ENCODE measurements around the gene RPL36.

The RPL36 gene

DNA sequence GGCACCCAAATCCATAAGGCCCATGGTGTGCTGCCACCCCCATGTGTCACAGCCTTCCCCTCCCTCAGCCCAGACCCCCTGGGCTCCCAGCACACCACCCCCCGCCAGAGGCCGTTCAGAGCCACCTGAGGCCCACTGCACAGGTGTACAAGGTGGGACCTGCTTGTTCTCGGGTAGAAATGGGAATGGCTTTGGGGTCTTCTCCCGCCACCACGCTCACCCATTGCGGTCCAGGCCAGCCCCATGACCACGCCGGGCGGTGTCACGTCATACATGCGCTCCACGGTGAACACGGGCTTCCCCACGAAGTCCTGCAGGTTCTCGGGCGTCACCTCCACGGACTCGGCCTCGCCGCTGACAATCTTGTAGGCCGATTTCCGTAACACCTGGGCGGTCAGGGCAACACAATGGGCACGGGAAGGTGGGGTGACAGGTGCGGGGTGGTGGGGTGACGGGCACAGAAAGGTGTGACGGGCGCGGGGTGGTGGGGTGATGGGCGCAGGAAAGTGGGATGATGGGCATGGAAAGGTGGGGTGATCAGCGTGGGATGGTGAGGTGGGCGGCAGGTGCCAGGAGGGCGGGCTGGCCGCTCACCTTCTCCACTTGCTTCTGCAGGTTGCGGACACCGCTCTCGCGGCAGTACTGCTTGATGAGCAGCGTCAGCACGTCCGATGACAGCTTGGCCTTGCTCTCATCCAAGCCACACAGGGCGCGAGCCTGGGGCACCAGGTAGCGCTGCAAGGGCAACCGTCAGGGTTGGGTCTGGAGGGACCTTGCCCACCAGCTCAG is 4.3 kb downstream of the RPL36 start:
- no peak for ATAC-seq (ENCODE audit: insufficient read depth, low read depth)
- Histone ChIP-seq H3K4me2 (ENCODE audit: insufficient read depth, low read length) (no peak overlapping the region), H3K4me1 (ENCODE audit: insufficient read depth, low read length) (peaks cover 30% of the 10 kb centered on the region), H3K4me3 (ENCODE audit: low read depth in 1 of 2, low read length in 2 of 2) (no peak overlapping the region), H3K9ac (ENCODE audit: low read depth, low read length) (no peak overlapping the region), H3K36me3 (ENCODE audit: insufficient read depth, low read length) (peaks cover 86% of the 10 kb centered on the region), H3K9me3 (ENCODE audit: insufficient read depth, low read length, severe bottlenecking) (no peaks in the 10 kb centered on the region), H3K79me2 (ENCODE audit: insufficient read depth, low read length) (peaks cover 75% of the 10 kb centered on the region), H3K27me3 (ENCODE audit: insufficient read depth, low read length, poor library complexity) (no peaks in the 10 kb centered on the region), H3K27ac (ENCODE audit: low read length) (no peak overlapping the region), H4K20me1 (ENCODE audit: insufficient read depth, low read length) (peaks cover 89% of the 10 kb centered on the region), H2AFZ (ENCODE audit: low read depth, low read length) (no peak overlapping the region)
- TF ChIP-seq, protein P1, sequence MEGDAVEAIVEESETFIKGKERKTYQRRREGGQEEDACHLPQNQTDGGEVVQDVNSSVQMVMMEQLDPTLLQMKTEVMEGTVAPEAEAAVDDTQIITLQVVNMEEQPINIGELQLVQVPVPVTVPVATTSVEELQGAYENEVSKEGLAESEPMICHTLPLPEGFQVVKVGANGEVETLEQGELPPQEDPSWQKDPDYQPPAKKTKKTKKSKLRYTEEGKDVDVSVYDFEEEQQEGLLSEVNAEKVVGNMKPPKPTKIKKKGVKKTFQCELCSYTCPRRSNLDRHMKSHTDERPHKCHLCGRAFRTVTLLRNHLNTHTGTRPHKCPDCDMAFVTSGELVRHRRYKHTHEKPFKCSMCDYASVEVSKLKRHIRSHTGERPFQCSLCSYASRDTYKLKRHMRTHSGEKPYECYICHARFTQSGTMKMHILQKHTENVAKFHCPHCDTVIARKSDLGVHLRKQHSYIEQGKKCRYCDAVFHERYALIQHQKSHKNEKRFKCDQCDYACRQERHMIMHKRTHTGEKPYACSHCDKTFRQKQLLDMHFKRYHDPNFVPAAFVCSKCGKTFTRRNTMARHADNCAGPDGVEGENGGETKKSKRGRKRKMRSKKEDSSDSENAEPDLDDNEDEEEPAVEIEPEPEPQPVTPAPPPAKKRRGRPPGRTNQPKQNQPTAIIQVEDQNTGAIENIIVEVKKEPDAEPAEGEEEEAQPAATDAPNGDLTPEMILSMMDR (IDR thresholded peaks at IDR 0.05; ENCODE audit: borderline replicate concordance, extremely low read depth, low read length, poor library complexity, severe bottlenecking), result no peak
- DNase-seq, result no peak

DNA sequence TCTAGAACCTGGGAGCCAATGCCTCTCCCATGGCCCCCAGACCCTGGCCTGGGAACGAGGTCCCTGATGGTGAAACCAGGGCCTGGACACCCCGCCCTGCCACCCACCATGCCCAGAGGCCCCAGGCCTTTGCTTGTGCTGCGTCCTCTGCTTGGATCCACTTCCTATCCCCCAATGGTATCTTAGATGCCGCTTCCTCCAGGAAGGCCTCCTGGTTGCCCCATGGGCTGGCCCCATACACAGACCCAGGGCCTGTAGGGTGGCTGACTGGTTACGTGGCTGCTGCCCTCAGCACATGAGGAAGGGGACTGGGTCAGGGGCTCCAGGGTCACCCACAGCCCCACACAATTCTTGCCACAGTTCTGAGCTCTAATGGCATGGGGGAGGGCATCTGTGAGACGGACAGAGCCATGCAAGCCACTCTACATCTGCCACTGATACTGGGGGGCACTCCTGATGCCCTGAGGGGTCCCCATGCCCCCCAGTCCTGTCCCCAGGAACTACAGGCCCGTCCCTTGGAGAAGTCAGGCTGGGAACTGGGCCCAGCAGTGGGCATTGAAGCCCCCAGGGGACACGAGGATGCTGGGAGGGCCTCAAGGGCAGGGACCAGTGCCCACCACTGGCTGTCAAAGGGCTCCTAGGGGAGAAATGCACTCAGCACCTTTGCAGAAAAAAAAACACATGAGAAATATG is 5.0 kb downstream of the RPL36 start:
- Histone ChIP-seq H3K36me3 (ENCODE audit: insufficient read depth, low read length) (peaks cover 86% of the 10 kb centered on the region), H3K27ac (ENCODE audit: low read length) (no peak overlapping the region), H2AFZ (ENCODE audit: low read depth, low read length) (no peak overlapping the region), H3K9me3 (ENCODE audit: insufficient read depth, low read length, severe bottlenecking) (no peaks in the 10 kb centered on the region), H3K27me3 (ENCODE audit: insufficient read depth, low read length, poor library complexity) (no peaks in the 10 kb centered on the region), H3K4me1 (ENCODE audit: insufficient read depth, low read length) (peaks cover 26% of the 10 kb centered on the region), H3K4me3 (ENCODE audit: low read depth in 1 of 2, low read length in 2 of 2) (no peak overlapping the region), H4K20me1 (ENCODE audit: insufficient read depth, low read length) (peaks cover 89% of the 10 kb centered on the region), H3K4me2 (ENCODE audit: insufficient read depth, low read length) (no peak overlapping the region), H3K9ac (ENCODE audit: low read depth, low read length) (no peak overlapping the region), H3K79me2 (ENCODE audit: insufficient read depth, low read length) (peaks cover 75% of the 10 kb centered on the region)
- TF ChIP-seq, protein P1 (IDR thresholded peaks at IDR 0.05; ENCODE audit: borderline replicate concordance, extremely low read depth, low read length, poor library complexity, severe bottlenecking), result no peak
- TF ChIP-seq EZH2 (IDR thresholded peaks at IDR 0.05; ENCODE audit: borderline replicate concordance, low read depth, low read length, severe bottlenecking), result no peak
- ATAC-seq (ENCODE audit: insufficient read depth, low read depth) (no peak), DNase-seq (no peak)

DNA sequence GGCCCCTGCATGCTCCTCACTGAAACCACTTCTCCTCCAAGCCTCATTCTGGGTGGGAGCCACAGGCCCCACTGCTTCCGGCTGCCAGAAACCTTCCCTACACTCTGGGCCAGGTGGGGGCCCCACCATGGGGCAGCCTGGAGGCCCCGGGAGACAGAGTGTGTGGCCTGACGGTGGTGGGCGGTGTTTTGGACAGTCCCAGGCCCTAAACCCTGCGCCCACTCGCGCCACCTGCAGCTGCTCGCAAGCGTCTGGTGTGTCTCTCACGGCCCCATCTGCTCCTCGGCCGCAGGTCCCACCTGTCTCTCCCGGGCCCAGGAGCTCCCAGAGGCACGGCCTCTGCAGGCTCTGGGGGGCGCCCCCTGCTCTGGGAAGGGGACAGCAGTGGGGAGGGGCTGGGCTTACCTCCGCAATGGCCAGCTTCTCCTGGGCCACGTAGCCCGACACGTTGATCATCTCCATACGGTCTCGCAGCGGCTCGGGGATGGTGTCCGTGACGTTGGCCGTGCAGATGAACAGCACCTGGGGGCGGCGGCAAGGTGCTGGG is 5.6 kb downstream of the RPL36 start:
- Histone ChIP-seq H3K4me1 (ENCODE audit: insufficient read depth, low read length) (peaks cover 26% of the 10 kb centered on the region), H3K36me3 (ENCODE audit: insufficient read depth, low read length) (peaks cover 87% of the 10 kb centered on the region), H3K4me3 (ENCODE audit: low read depth in 1 of 2, low read length in 2 of 2) (no peak overlapping the region), H2AFZ (ENCODE audit: low read depth, low read length) (no peak overlapping the region), H3K27me3 (ENCODE audit: insufficient read depth, low read length, poor library complexity) (no peaks in the 10 kb centered on the region), H4K20me1 (ENCODE audit: insufficient read depth, low read length) (peaks cover 89% of the 10 kb centered on the region), H3K4me2 (ENCODE audit: insufficient read depth, low read length) (no peak overlapping the region), H3K9ac (ENCODE audit: low read depth, low read length) (no peak overlapping the region), H3K79me2 (ENCODE audit: insufficient read depth, low read length) (peaks cover 69% of the 10 kb centered on the region), H3K9me3 (ENCODE audit: insufficient read depth, low read length, severe bottlenecking) (no peaks in the 10 kb centered on the region), H3K27ac (ENCODE audit: low read length) (no peak overlapping the region)
- DNase-seq (no peak), ATAC-seq (ENCODE audit: insufficient read depth, low read depth) (no peak)
- TF ChIP-seq, protein P1 (IDR thresholded peaks at IDR 0.05; ENCODE audit: borderline replicate concordance, extremely low read depth, low read length, poor library complexity, severe bottlenecking), result no peak
- TF ChIP-seq EZH2 (IDR thresholded peaks at IDR 0.05; ENCODE audit: borderline replicate concordance, low read depth, low read length, severe bottlenecking), result no peak

Measured in DND-41 (cell line).